ENCODE results near the gene REXO1.

The REXO1 gene

DNA sequence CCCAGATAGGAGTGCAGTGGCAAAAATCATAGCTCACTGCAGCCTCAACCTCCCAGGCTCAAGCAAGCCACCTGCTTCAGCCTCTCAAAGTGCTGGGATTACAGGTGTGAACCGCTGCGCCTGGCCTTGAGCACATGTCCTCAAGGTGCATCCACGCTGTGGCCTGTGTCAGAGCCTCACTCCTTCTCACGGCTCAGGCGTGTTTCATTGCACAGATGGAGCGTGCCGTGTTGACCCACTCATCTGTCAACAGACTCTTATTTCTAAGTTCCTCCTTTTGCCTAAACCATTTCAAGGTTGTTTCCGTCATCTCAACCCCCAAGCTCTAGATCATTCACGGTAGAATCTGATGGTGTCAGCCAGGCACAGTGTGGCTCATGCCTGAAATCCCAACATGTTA lies 64.4 kb downstream of the REXO1 start:
- no peak for DNase-seq

GRCh38 chr19:1783354-1783753 lies 64.9 kb downstream of the REXO1 start:
- DNase-seq: no peak

DNA sequence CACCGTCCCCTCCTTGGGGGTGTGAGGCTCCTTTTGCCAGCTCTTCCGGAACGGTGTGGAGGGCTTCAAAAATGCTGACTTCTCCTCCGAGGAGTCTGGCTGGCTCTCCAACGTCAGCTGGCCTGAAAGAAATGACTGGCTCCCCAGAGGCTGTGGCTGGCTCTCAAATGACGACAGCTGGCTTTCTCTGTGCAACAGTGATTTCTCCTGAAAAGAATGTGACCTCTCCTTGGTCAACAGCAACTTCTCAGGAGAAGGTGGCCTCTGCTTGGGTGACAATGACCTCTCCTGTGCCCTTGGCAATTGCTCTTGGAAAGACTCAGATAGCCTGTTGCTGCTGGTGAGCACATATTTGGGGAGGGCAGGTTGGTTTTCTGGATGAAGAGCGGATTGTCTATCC lies 65.8 kb downstream of the REXO1 start:
- DNase-seq: no peak

DNA sequence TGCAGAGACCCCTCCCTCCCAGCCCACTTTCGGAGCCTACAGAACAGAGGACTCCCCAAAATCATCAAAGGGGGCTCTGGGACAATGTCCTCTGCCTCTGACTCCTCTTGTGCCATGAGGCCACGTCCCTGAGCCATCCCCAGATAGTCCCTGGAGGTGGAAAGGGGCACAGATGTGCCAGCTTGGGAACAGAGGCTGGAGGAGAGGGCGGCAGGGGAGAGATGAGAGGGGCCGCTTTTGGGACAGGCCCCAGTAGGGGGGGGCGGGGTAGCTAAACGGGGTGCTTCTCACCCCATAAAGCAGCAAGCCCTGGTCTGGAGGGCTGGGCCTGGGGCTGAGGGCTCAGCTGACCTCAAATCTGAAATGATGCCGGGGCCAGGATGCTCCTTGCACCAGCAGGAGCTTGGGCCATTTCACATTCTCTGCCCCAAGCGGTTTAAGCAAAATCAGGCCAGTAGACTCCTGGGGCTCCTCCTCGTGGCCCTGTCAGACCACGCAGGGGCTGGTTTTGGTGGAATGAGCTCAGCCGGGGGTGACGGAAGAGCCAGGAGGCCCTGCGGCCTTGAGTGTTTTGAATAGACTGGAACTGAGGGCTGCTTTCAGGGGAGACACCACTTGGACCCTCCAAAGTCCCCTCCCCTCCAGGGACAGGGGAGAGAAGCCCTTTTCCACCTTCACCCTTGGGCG lies 67.9 kb downstream of the REXO1 start:
- DNase-seq: no peak

GRCh38 chr19:1779574-1779973 lies 68.7 kb downstream of the REXO1 start:
- DNase-seq: no peak

- no peak for DNase-seq
These were observed 71.1 kb downstream of the REXO1 start for GRCh38 chr19:1777149-1777548.

- DNase-seq: no peak
These were observed 71.6 kb downstream of the REXO1 start for GRCh38 chr19:1776606-1777147.

- DNase-seq: no peak
These were observed 72.2 kb downstream of the REXO1 start for GRCh38 chr19:1775951-1776605.

- peak; percentile 25 for DNase-seq
These were observed 73.1 kb downstream of the REXO1 start for GRCh38 chr19:1774989-1775772.

- no peak for DNase-seq
These were observed 75.1 kb downstream of the REXO1 start for GRCh38 chr19:1773184-1773583.

- no peak for DNase-seq
These were observed 77.3 kb downstream of the REXO1 start for GRCh38 chr19:1770866-1771576.

- DNase-seq: no peak
These were observed 78.7 kb downstream of the REXO1 start for GRCh38 chr19:1769645-1769985.

DNA sequence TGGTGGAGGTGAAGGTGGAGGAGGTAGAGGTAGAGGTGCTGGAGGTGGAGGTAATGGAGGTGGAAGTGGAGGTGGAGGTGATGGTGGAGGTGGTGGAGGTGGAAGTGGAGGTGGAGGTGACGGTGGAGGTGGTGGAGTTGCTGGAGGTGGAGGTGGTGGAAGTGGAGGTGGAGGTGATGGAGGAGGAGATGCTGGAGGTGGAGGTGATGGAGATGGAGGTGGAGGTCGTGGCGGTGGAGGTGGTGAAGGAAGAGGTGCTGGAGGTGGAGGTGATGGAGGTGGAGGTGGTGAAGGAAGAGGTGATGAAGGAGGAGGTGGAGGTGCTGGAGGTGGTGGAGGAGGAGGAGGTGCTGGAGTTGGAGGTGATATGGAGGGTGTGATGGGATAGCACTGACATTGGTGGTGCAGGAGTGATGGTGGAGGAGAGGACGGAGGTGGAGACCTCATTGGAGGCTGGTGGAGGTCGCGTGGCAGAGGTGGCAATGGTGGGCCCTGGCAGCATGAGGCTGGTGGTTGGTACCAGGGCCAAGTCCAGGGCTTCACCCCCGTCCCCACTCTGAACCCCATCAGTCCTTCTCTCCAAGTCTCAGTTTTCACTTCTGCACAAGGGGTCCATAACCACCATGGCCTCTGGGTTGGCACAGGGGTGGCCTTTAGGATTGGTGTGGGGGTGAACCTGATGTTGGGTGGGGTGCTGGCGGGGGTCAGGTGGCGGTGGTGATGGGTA lies 79.2 kb downstream of the REXO1 start:
- DNase-seq: no peak

DNA sequence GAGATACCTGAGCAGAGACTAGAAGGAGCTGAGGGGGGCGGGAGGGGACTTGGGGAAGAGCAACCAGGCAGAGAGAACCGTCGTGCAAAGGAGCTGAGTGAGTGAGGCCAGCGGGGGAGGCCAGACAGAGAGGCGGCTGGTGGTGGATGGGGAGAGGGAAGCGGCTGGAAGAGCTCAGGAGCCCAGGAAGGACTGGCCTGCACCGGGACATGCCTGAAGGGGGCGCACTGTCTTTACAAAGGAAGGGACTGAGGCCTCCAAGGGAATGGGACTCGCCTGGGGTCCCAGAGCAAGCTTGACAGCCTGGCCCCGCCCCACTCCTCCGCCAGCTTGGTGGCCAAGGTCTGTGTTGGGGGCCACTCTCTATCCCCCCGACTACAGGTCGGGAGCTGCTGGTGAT lies 80.0 kb downstream of the REXO1 start:
- DNase-seq: no peak

GRCh38 chr19:1767464-1767933 lies 80.8 kb downstream of the REXO1 start:
- peak; percentile 44 for DNase-seq

- DNase-seq: no peak
These were observed 81.4 kb downstream of the REXO1 start for GRCh38 chr19:1766800-1767352.

DNA sequence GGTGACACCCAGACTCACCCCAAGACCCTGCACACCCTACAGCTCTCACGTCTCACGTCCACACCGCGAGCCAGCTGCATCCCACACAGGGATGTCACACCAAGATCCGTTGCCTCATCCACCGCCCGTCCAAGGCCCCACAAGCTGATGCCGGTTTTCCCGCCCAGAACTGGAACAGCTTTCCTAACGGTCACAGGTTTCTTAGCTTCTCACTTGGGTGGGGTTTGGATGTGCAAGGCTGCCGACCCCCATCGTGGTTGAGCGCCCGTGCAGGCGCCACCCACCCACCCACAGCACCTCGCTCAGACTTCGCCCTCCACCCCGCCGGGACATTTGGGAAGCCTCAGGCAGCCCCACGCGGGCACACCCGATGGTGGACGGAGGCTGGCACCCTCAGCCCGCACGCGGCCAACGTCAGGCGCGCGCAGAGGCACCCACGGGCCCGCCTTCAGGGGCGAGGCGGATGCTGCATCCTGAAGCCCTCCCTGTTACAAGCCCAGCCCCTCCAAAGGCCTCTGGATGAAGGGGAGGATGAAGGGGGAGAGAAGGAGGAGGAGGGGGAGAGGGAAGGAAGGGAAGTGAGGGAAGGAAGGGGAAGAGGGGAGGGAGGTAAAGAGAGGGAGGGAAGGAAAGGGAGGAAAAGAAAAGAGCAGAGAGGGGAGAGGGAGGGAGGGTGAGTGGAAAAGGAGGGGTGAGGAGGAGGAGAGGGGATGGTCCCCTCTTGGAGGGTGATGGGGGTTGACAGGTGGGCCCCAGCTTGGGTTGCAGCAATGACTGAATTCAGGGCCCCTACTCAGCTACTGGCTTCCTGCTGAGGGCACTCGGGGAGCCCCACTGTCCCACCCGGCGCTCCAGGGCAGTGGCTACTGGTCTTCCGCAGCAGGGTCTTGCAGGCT lies 82.1 kb downstream of the REXO1 start:
- no peak for DNase-seq
